HCT116 (cell line): ENCODE measurements around the gene AAMP. TPM values are rescaled to one million over a fixed set of nuclear protein-coding genes. Genes with fewer than 3 reads are reported as not detected.
A peak's percentile ranks its signal among the peaks of the same experiment; 100 is the strongest.

Experiments used
- ATAC-seq: fragments of 200-7000 bp; cut with Tn5 transposase; 2 replicates; pipeline ENCODE4 v1.9.1; 2020; ENCODE audit warnings: mild to moderate bottlenecking, moderate library complexity
- BruUV-seq: library from RNA; stranded (reverse); fragments of 400-500 nt; replicated peaks from 2 replicates; lab custom pipeline; 2021; lab: Mats Ljungman, UMichigan
- CTCF ChIA-PET: fragments of 300-600 bp; sonication (Branson Sonifier 250); formaldehyde crosslinking; loops from one replicate; lab custom pipeline; 2021; ENCODE audit warnings: antibody characterized with exemption; lab: Charles Lee
- POLR2A ChIA-PET: fragments of 300-600, 350-600 bp; sonication (Branson Sonifier 250); formaldehyde crosslinking; loops from one replicate; lab custom pipeline; 2021; ENCODE audit warnings: antibody characterized with exemption; lab: Charles Lee
- RAD21 ChIA-PET, 2 experiments: fragments of 300-600 bp; sonication (Branson Sonifier 250); formaldehyde crosslinking; loops; one replicate each; lab custom pipeline; 2023; ENCODE audit warnings: low total read pairs in 2 of 2; ENCODE audit not compliant: uncharacterized antibody in 2 of 2, unreplicated experiment in 2 of 2, low non-redundant PET in 1 of 2; lab: Charles Lee
- DNase-seq: peaks from one replicate; pipeline ENCODE4 v3.0.0-alpha.2; 2010; ENCODE audit warnings: low read depth, low spot score
- H2AFZ ChIP-seq: fragments of 200-600 bp; shearing (Covaris generic), sonication (generic); 2 replicates; pipeline ENCODE4 v1.6.1; 2017; ENCODE audit warnings: low read depth, mixed run types, mixed read lengths, antibody characterized with exemption, low read length; ENCODE audit not compliant: poor library complexity, severe bottlenecking
- H3K27ac ChIP-seq: 2 replicates; pipeline ENCODE4 v1.5.1; 2012; ENCODE audit warnings: low read depth, low read length
- H3K27me3 ChIP-seq: fragments of 200-600 bp; sonication (generic); 2 replicates; pipeline ENCODE4 v1.6.1; 2016; ENCODE audit warnings: mixed run types, low read length, mixed read lengths; ENCODE audit not compliant: insufficient read depth
- H3K36me3 ChIP-seq, 2 experiments: fragments of 200-500 bp in 1 of 2; fragments of 200-600 bp in 1 of 2; sonication (Bioruptor generic) in 1 of 2; sonication (generic) in 1 of 2; 2 replicates each; pipeline versions ENCODE4 v1.5.1 to v1.6.1; 2014 to 2016; ENCODE audit warnings: low read length in 2 of 2, inconsistent platforms in 1 of 2, mixed read lengths in 1 of 2, mixed run types in 1 of 2; ENCODE audit not compliant: insufficient read depth in 2 of 2, control insufficient read depth in 1 of 2
- H3K4me1 ChIP-seq, 2 experiments: fragments of 200-600 bp in 1 of 2; sonication (generic) in 1 of 2; 2 replicates each; pipeline versions ENCODE4 v1.5.1 to v1.6.1; 2012 to 2017; ENCODE audit warnings: low read length in 2 of 2, inconsistent platforms in 1 of 2, mild to moderate bottlenecking in 1 of 2, mixed read lengths in 1 of 2, mixed run types in 1 of 2, moderate library complexity in 1 of 2; ENCODE audit not compliant: insufficient read depth in 2 of 2, control insufficient read depth in 1 of 2
- H3K4me2 ChIP-seq: fragments of 200-600 bp; sonication (generic); 2 replicates; pipeline ENCODE4 v1.6.1; 2017; ENCODE audit warnings: mixed run types, low read length, mixed read lengths
- H3K4me3 ChIP-seq, 2 experiments: fragments of 200-600 bp in 1 of 2; sonication (generic) in 1 of 2; replicated peaks in 1 of 2; 2 replicates each; pipeline ENCODE4 v1.5.1; 2011 to 2016; ENCODE audit warnings: low read length in 2 of 2, control low read depth in 1 of 2, low read depth in 1 of 2, mild to moderate bottlenecking in 1 of 2, mixed read lengths in 1 of 2, mixed run types in 1 of 2
- H3K79me2 ChIP-seq: fragments of 200-600 bp; sonication (generic); 2 replicates; pipeline ENCODE4 v1.6.1; 2017; ENCODE audit warnings: mild to moderate bottlenecking, mixed run types, low read length, moderate library complexity, mixed read lengths; ENCODE audit not compliant: insufficient read depth
- H3K9ac ChIP-seq: fragments of 200-600 bp; sonication (generic); 2 replicates; pipeline ENCODE4 v1.6.1; 2016; ENCODE audit warnings: low read length, mixed read lengths
- H3K9me2 ChIP-seq: fragments of 200-600 bp; sonication (generic), shearing (Covaris generic); 2 replicates; pipeline ENCODE4 v1.6.1; 2017; ENCODE audit warnings: mixed run types, mild to moderate bottlenecking, moderate library complexity; ENCODE audit not compliant: insufficient read depth
- H3K9me3 ChIP-seq, 2 experiments: fragments of 200-500 bp in 1 of 2; fragments of 200-600 bp in 1 of 2; sonication (Bioruptor generic) in 1 of 2; sonication (generic) in 1 of 2; 2 replicates each; pipeline ENCODE4 v1.6.1; 2014 to 2017; ENCODE audit warnings: low read length in 2 of 2, mixed read lengths in 2 of 2, inconsistent platforms in 1 of 2, low read depth in 1 of 2, mild to moderate bottlenecking in 1 of 2, mixed run types in 1 of 2, moderate library complexity in 1 of 2; ENCODE audit not compliant: control insufficient read depth in 1 of 2, insufficient read depth in 1 of 2
- H4K20me1 ChIP-seq: fragments of 200-600 bp; sonication (generic), shearing (Covaris generic); 2 replicates; pipeline ENCODE4 v1.6.1; 2017; ENCODE audit warnings: mixed run types, mild to moderate bottlenecking, moderate library complexity; ENCODE audit not compliant: insufficient read depth
- ATF3 ChIP-seq: IDR thresholded peaks from 2 replicates; pipeline ENCODE4 v1.6.1; 2012
- EZH2 ChIP-seq: fragments of 200-600 bp; sonication (generic); IDR thresholded peaks from 2 replicates; pipeline ENCODE4 v1.6.1; 2017; ENCODE audit warnings: antibody characterized with exemption, mixed run types
- EZH2phosphoT487 ChIP-seq: fragments of 200-600 bp; IDR thresholded peaks from 2 replicates; pipeline ENCODE4 v1.6.1; 2018; ENCODE audit warnings: antibody characterized with exemption, borderline replicate concordance
- POLR2A ChIP-seq: IDR thresholded peaks from 2 replicates; pipeline ENCODE4 v1.7.0; 2011; ENCODE audit warnings: borderline replicate concordance; ENCODE audit not compliant: insufficient read depth, insufficient read length; ENCODE audit errors: extremely low read depth
- RAD21 ChIP-seq: IDR thresholded peaks from 2 replicates; pipeline ENCODE4 v1.6.1; 2012; ENCODE audit warnings: low read depth, mild to moderate bottlenecking
- REST ChIP-seq: IDR thresholded peaks from 2 replicates; pipeline ENCODE4 v1.6.1; 2012; ENCODE audit warnings: low read depth
- SIN3A ChIP-seq: IDR thresholded peaks from 2 replicates; pipeline ENCODE4 v1.6.1; 2012; ENCODE audit warnings: low read depth
- SRF ChIP-seq: IDR thresholded peaks from 2 replicates; pipeline ENCODE4 v1.6.1; 2012; ENCODE audit warnings: low read depth
- TCF7L2 ChIP-seq: IDR thresholded peaks from 2 replicates; pipeline ENCODE4 v1.7.0; 2011; ENCODE audit warnings: borderline replicate concordance, inconsistent platforms; ENCODE audit not compliant: insufficient read depth, insufficient read length; ENCODE audit errors: extremely low read depth
- intact Hi-C: fragments of 100-400 bp; cut with micrococcal nuclease; formaldehyde crosslinking; loops from 2 replicates; pipeline ENCODE4 v1.10.0; 2022
- total RNA-seq: library from RNA; stranded (reverse); gene quantifications from one replicate; pipeline ENCODE4 v1.2.1, GENCODE V29; 2021; ENCODE audit not compliant: unreplicated experiment
- TF ChIP-seq, protein P1 (sequence below): IDR thresholded peaks from 2 replicates; pipeline ENCODE4 v1.6.1; 2012

The AAMP gene
- total RNA-seq, 1 experiment from 2014 or later = 111 TPM

- TF ChIP-seq REST = no peak
Observed at GRCh38 chr2:218261423-218262236, 8.3 kb downstream of the AAMP start (continued).

- DNase-seq (no peak), ATAC-seq (peak; percentile 57)
- TF ChIP-seq SIN3A (no peak), ATF3 (no peak), EZH2 (no peak), SRF (no peak), POLR2A (no peak), EZH2phosphoT487 (no peak), TCF7L2 (no peak), REST (no peak), RAD21 (no peak)
- TF ChIP-seq, protein P1, sequence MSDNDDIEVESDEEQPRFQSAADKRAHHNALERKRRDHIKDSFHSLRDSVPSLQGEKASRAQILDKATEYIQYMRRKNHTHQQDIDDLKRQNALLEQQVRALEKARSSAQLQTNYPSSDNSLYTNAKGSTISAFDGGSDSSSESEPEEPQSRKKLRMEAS = no peak
- H2AFZ ChIP-seq = no peak within 1 kb of the TSS
- POLR2A ChIA-PET = no interaction called here
- intact Hi-C loops = no loop called here
- H4K20me1 ChIP-seq = no peaks in the 10 kb centered on the region
- no peak within 1 kb of the TSS for H3K4me3 ChIP-seq
- RAD21 ChIA-PET = no interaction called here
- H3K4me2 ChIP-seq = no peak within 1 kb of the TSS
- no TSS peak for BruUV-seq
- H3K9me2 ChIP-seq = no peaks in the 10 kb centered on the region
- no peaks in the 10 kb centered on the region for H3K79me2 ChIP-seq
- CTCF ChIA-PET = no interaction called here
- H3K9ac ChIP-seq = no peak within 1 kb of the TSS
- no peak within 1 kb of the TSS for H3K27ac ChIP-seq
- no peaks in the 10 kb centered on the region for H3K27me3 ChIP-seq
- H3K4me1 ChIP-seq = peaks cover 0 to 5% of the 10 kb centered on the region in 2 experiments; a peak in 1 of 4 replicates
- H3K36me3 ChIP-seq = peaks cover 0 to 4% of the 10 kb centered on the region in 2 experiments; a peak in 2 of 4 replicates
- no peaks in the 10 kb centered on the region for H3K9me3 ChIP-seq
Observed at GRCh38 chr2:218260742-218261422, 9.1 kb downstream of the AAMP start, which contains the start of gene GPBAR1. Gene GPBAR1 (plus strand): TSS chr2:218261015. CDS start chr2:218262725, 1,710 bp downstream.
